Activated CD4-positive, alpha-beta memory T cell treated with anti-CD3 and anti-CD28 coated beads, Interleukin-2, amount 10 ng/mL, durations not matched to agents 7 days and 5 days (primary cell): Measurements from ENCODE around the gene PLEKHG4B. TPM values are rescaled to one million over a fixed set of nuclear protein-coding genes. Genes with fewer than 3 reads are reported as not detected.
"Not testable (repeated sequence)": the region's sequence is repeated elsewhere in the genome, so short reads cannot be mapped to it uniquely, and the experiment has no call there.

Source experiments
- CTCF ChIA-PET: fragments of 350-600 bp; sonication (Branson Sonifier 250); formaldehyde crosslinking; loops from one replicate; lab custom pipeline; 2021; ENCODE audit warnings: antibody characterized with exemption, inconsistent platforms; lab: Charles Lee
- POLR2A ChIA-PET: fragments of 350-600 bp; sonication (Branson Sonifier 250); formaldehyde crosslinking; loops from one replicate; lab custom pipeline; 2021; ENCODE audit warnings: antibody characterized with exemption; lab: Charles Lee
- DNase-seq: peaks from one replicate; pipeline ENCODE4 v3.0.0-alpha.2; 2020
- H3K27ac Mint-ChIP-seq: one replicate; pipeline ENCODE4 v1.8.0; 2021; ENCODE audit warnings: mild to moderate bottlenecking, mixed read lengths
- H3K27me3 Mint-ChIP-seq: one replicate; pipeline ENCODE4 v1.8.0; 2021; ENCODE audit warnings: mixed read lengths
- H3K36me3 Mint-ChIP-seq: one replicate; pipeline ENCODE4 v1.8.0; 2021; ENCODE audit warnings: low read depth, mixed read lengths
- H3K4me1 Mint-ChIP-seq: one replicate; pipeline ENCODE4 v1.8.0; 2021; ENCODE audit warnings: mixed read lengths
- H3K4me3 Mint-ChIP-seq: one replicate; pipeline ENCODE4 v1.8.0; 2021; ENCODE audit warnings: mild to moderate bottlenecking, mixed read lengths
- H3K9me3 Mint-ChIP-seq: one replicate; pipeline ENCODE4 v1.8.0; 2021; ENCODE audit warnings: mixed read lengths
- total RNA-seq, 2 experiments: library from RNA; stranded (reverse); gene quantifications; one replicate each; pipeline ENCODE4 v1.2.3, GENCODE V29; 2021

Gene PLEKHG4B
- total RNA-seq, 2 experiments from 2014 or later = not detected

GRCh38 chr5:70440-70839 is 21.5 kb upstream of the PLEKHG4B start:
- ChIA-PET POLR2A (no interaction called here), CTCF (no interaction called here)
- H3K4me3 Mint-ChIP-seq = no peak overlapping the region
- peaks cover 4% of the 10 kb centered on the region for H3K9me3 Mint-ChIP-seq
- H3K4me1 Mint-ChIP-seq = no peaks in the 10 kb centered on the region
- DNase-seq = no peak
- H3K27me3 Mint-ChIP-seq = peaks cover 7% of the 10 kb centered on the region
- H3K27ac Mint-ChIP-seq = no peak overlapping the region
- no peaks in the 10 kb centered on the region for H3K36me3 Mint-ChIP-seq

GRCh38 chr5:72316-73180 is 19.4 kb upstream of the PLEKHG4B start:
- CTCF ChIA-PET, H3K27ac Mint-ChIP-seq, H3K27me3 Mint-ChIP-seq, H3K4me3 Mint-ChIP-seq, H3K36me3 Mint-ChIP-seq, H3K4me1 Mint-ChIP-seq, H3K9me3 Mint-ChIP-seq, DNase-seq, POLR2A ChIA-PET: not testable (repeated sequence)

GRCh38 chr5:73181-73447 is 18.9 kb upstream of the PLEKHG4B start:
- H3K36me3 Mint-ChIP-seq, H3K9me3 Mint-ChIP-seq, H3K4me1 Mint-ChIP-seq, H3K27me3 Mint-ChIP-seq, DNase-seq, POLR2A ChIA-PET, H3K4me3 Mint-ChIP-seq, H3K27ac Mint-ChIP-seq, CTCF ChIA-PET: not testable (repeated sequence)

- DNase-seq = no peak
- Mint-ChIP-seq H3K4me3 (no peak overlapping the region), H3K4me1 (no peaks in the 10 kb centered on the region), H3K36me3 (no peaks in the 10 kb centered on the region), H3K27ac (no peak overlapping the region), H3K9me3 (no peaks in the 10 kb centered on the region), H3K27me3 (peaks cover 3% of the 10 kb centered on the region)
- ChIA-PET POLR2A (no interaction called here), CTCF (no interaction called here)
Measured at GRCh38 chr5:73768-74502, 18.0 kb upstream of the PLEKHG4B start.

GRCh38 chr5:74503-75109 is 17.4 kb upstream of the PLEKHG4B start:
- no peaks in the 10 kb centered on the region for H3K4me1 Mint-ChIP-seq
- peaks cover 3% of the 10 kb centered on the region for H3K27me3 Mint-ChIP-seq
- ChIA-PET CTCF (no interaction called here), POLR2A (no interaction called here)
- no peak overlapping the region for H3K27ac Mint-ChIP-seq
- no peaks in the 10 kb centered on the region for H3K9me3 Mint-ChIP-seq
- DNase-seq = no peak
- H3K36me3 Mint-ChIP-seq = no peaks in the 10 kb centered on the region
- H3K4me3 Mint-ChIP-seq = no peak overlapping the region

GRCh38 chr5:75331-76320 is 16.3 kb upstream of the PLEKHG4B start:
- ChIA-PET CTCF (no interaction called here), POLR2A (no interaction called here)
- H3K27me3 Mint-ChIP-seq = peaks cover 2% of the 10 kb centered on the region
- H3K27ac Mint-ChIP-seq = no peak overlapping the region
- no peaks in the 10 kb centered on the region for H3K36me3 Mint-ChIP-seq
- H3K4me1 Mint-ChIP-seq = no peaks in the 10 kb centered on the region
- H3K9me3 Mint-ChIP-seq = no peaks in the 10 kb centered on the region
- no peak for DNase-seq
- H3K4me3 Mint-ChIP-seq = no peak overlapping the region

GRCh38 chr5:76358-77169 is 15.4 kb upstream of the PLEKHG4B start:
- no peaks in the 10 kb centered on the region for H3K36me3 Mint-ChIP-seq
- no peak for DNase-seq
- H3K27me3 Mint-ChIP-seq = peaks cover under 1% of the 10 kb centered on the region
- H3K4me3 Mint-ChIP-seq = no peak overlapping the region
- POLR2A ChIA-PET = no interaction called here
- H3K27ac Mint-ChIP-seq = no peak overlapping the region
- no peaks in the 10 kb centered on the region for H3K4me1 Mint-ChIP-seq
- H3K9me3 Mint-ChIP-seq = no peaks in the 10 kb centered on the region
- CTCF ChIA-PET = no interaction called here

- Mint-ChIP-seq H3K4me3 (no peak overlapping the region), H3K4me1 (no peaks in the 10 kb centered on the region), H3K9me3 (no peaks in the 10 kb centered on the region), H3K27ac (no peak overlapping the region), H3K27me3 (no peaks in the 10 kb centered on the region), H3K36me3 (no peaks in the 10 kb centered on the region)
- DNase-seq = no peak
- POLR2A ChIA-PET = no interaction called here
- CTCF ChIA-PET = no interaction called here
Measured at GRCh38 chr5:77170-77501, 14.8 kb upstream of the PLEKHG4B start.

GRCh38 chr5:77546-77945 is 14.4 kb upstream of the PLEKHG4B start:
- ChIA-PET CTCF (no interaction called here), POLR2A (no interaction called here)
- Mint-ChIP-seq H3K4me1 (no peaks in the 10 kb centered on the region), H3K27ac (no peak overlapping the region), H3K36me3 (no peaks in the 10 kb centered on the region), H3K9me3 (no peaks in the 10 kb centered on the region), H3K4me3 (no peak overlapping the region), H3K27me3 (no peaks in the 10 kb centered on the region)
- no peak for DNase-seq

GRCh38 chr5:77957-78804 is 13.8 kb upstream of the PLEKHG4B start:
- Mint-ChIP-seq H3K27ac (no peak overlapping the region), H3K4me1 (peaks cover 2% of the 10 kb centered on the region), H3K36me3 (peaks cover 5% of the 10 kb centered on the region), H3K27me3 (no peaks in the 10 kb centered on the region), H3K9me3 (peaks cover 4% of the 10 kb centered on the region), H3K4me3 (no peak overlapping the region)
- DNase-seq = peak; percentile 29
- ChIA-PET CTCF (no interaction called here), POLR2A (no interaction called here)

GRCh38 chr5:78805-79149 is 13.2 kb upstream of the PLEKHG4B start:
- Mint-ChIP-seq H3K36me3 (peaks cover 5% of the 10 kb centered on the region), H3K9me3 (peaks cover 4% of the 10 kb centered on the region), H3K4me1 (peaks cover 2% of the 10 kb centered on the region), H3K27me3 (no peaks in the 10 kb centered on the region), H3K27ac (no peak overlapping the region), H3K4me3 (no peak overlapping the region)
- CTCF ChIA-PET = no interaction called here
- DNase-seq = no peak
- POLR2A ChIA-PET = no interaction called here

GRCh38 chr5:79263-79662 is 12.7 kb upstream of the PLEKHG4B start:
- CTCF ChIA-PET = no interaction called here
- H3K27ac Mint-ChIP-seq = no peak overlapping the region
- H3K4me1 Mint-ChIP-seq = peaks cover 2% of the 10 kb centered on the region

More at GRCh38 chr5:79263-79662, 12.7 kb upstream of the PLEKHG4B start:
- peaks cover 4% of the 10 kb centered on the region for H3K9me3 Mint-ChIP-seq
- POLR2A ChIA-PET = no interaction called here
- no peak for DNase-seq
- no peaks in the 10 kb centered on the region for H3K27me3 Mint-ChIP-seq
- H3K36me3 Mint-ChIP-seq = peaks cover 5% of the 10 kb centered on the region
- no peak overlapping the region for H3K4me3 Mint-ChIP-seq
